H1 (cell line): ENCODE results near the gene UBE3B. TPM values are rescaled to one million over a fixed set of nuclear protein-coding genes. Genes with fewer than 3 reads are reported as not detected.

Experiments used
- KDM4A ChIP-seq: IDR thresholded peaks from one replicate; pipeline ENCODE4 v1.7.1; 2012; ENCODE audit warnings: low read depth, mild to moderate bottlenecking, moderate library complexity, low read length, inconsistent platforms; ENCODE audit not compliant: severe bottlenecking
- polyA plus RNA-seq, 7 experiments: library from polyadenylated mRNA; depleted of rRNA in 3 of 7; stranded (reverse) in 5 of 7; unstranded in 2 of 7; fragments of >200 nt in 5 of 7; fragments of 200-250 nt in 2 of 7; gene quantifications; 1 replicate in 5 of 7; 2 replicates in 1 of 7; 4 replicates in 1 of 7; pipeline versions ENCODE4 v1.2.1 to v1.2.3, GENCODE V29; 2011 to 2013; ENCODE audit warnings: missing spikeins in 2 of 7, mixed read lengths in 2 of 7
- total RNA-seq: library from RNA; stranded (reverse); fragmentation: NEBNext Ultra II Directional; extraction: Animal tissue kit (Norgen Biotek cat#: 25700); gene quantifications from 2 replicates; pipeline ENCODE4 v1.2.1, GENCODE V29; 2021

Gene UBE3B
- total and polyA plus RNA-seq, 2 of the 8 experiments (the other 6 are each of a cell fraction or from before 2014, with no cell fraction given) = 14.0 to 21.1 TPM

GRCh38 chr12:109459247-109459646, 18.2 kb upstream of the UBE3B start (continued):
- TF ChIP-seq KDM4A = no peak
